GM23338 (cell line): ENCODE results near the gene CGRRF1. TPM values are rescaled to one million over a fixed set of nuclear protein-coding genes. Genes with fewer than 3 reads are reported as not detected.

Source experiments
- ATAC-seq: fragments of 200-7000 bp; cut with Tn5 transposase; 3 replicates; pipeline ENCODE4 v1.9.1; 2020
- DNase-seq: peaks from one replicate; pipeline ENCODE4 v3.0.0-alpha.2; 2015; ENCODE audit warnings: low spot score
- H2AFZ ChIP-seq: fragments of 200-600 bp; sonication (generic); 2 replicates; pipeline ENCODE4 v1.8.0; 2016; ENCODE audit warnings: antibody characterized with exemption, mild to moderate bottlenecking, moderate library complexity
- H3F3A ChIP-seq: fragments of 200-600 bp; sonication (generic); replicated peaks from 2 replicates; pipeline ENCODE4 v1.8.0; 2017; ENCODE audit warnings: antibody characterized with exemption, mixed run types, low read depth
- H3K27ac ChIP-seq: fragments of 200-600 bp; sonication (generic); 2 replicates; pipeline ENCODE4 v1.6.1; 2016; ENCODE audit warnings: low read depth
- H3K27me3 ChIP-seq: fragments of 200-600 bp; sonication (generic); 2 replicates; pipeline ENCODE4 v1.8.0; 2016; ENCODE audit warnings: mild to moderate bottlenecking, mixed run types, moderate library complexity; ENCODE audit not compliant: insufficient read depth
- H3K36me3 ChIP-seq: fragments of 200-600 bp; sonication (generic); 2 replicates; pipeline ENCODE4 v1.8.0; 2016; ENCODE audit warnings: mild to moderate bottlenecking; ENCODE audit not compliant: insufficient read depth
- H3K4me1 ChIP-seq: fragments of 200-600 bp; sonication (generic); 2 replicates; pipeline ENCODE4 v1.8.0; 2016; ENCODE audit warnings: mild to moderate bottlenecking, moderate library complexity; ENCODE audit not compliant: insufficient read depth
- H3K4me2 ChIP-seq: fragments of 200-600 bp; sonication (generic); 2 replicates; pipeline ENCODE4 v1.7.1; 2017; ENCODE audit warnings: mixed run types
- H3K4me3 ChIP-seq: fragments of 200-600 bp; sonication (generic); 2 replicates; pipeline ENCODE4 v1.6.1; 2016; ENCODE audit warnings: mixed run types
- H3K79me2 ChIP-seq: fragments of 200-600 bp; sonication (generic); replicated peaks from 2 replicates; pipeline ENCODE4 v1.8.0; 2017; ENCODE audit warnings: mild to moderate bottlenecking; ENCODE audit not compliant: insufficient read depth
- H3K9me2 ChIP-seq: fragments of 200-600 bp; sonication (generic); 2 replicates; pipeline ENCODE4 v1.8.0; 2017; ENCODE audit not compliant: insufficient read depth
- H4K20me1 ChIP-seq: fragments of 200-600 bp; sonication (generic); replicated peaks from 2 replicates; pipeline ENCODE4 v1.8.0; 2017; ENCODE audit warnings: mild to moderate bottlenecking; ENCODE audit not compliant: insufficient read depth
- H3K27ac Mint-ChIP-seq: 2 replicates; pipeline ENCODE4 v1.8.0; 2020; ENCODE audit warnings: inconsistent platforms, mild to moderate bottlenecking, moderate library complexity, mixed read lengths
- H3K27me3 Mint-ChIP-seq: 3 replicates; pipeline ENCODE4 v1.8.0; 2022; ENCODE audit warnings: low read depth, mild to moderate bottlenecking, moderate library complexity, mixed read lengths, inconsistent platforms; ENCODE audit not compliant: insufficient read depth, poor library complexity
- H3K36me3 Mint-ChIP-seq: 3 replicates; pipeline ENCODE4 v1.8.0; 2021; ENCODE audit warnings: low read depth, mild to moderate bottlenecking, inconsistent platforms, moderate library complexity, mixed read lengths
- H3K4me1 Mint-ChIP-seq: 3 replicates; pipeline ENCODE4 v1.8.0; 2020; ENCODE audit warnings: mild to moderate bottlenecking, inconsistent platforms, mixed read lengths
- H3K4me3 Mint-ChIP-seq: 3 replicates; pipeline ENCODE4 v1.8.0; 2021; ENCODE audit warnings: moderate library complexity, mild to moderate bottlenecking, inconsistent platforms, mixed read lengths
- H3K9me3 Mint-ChIP-seq: 3 replicates; pipeline ENCODE4 v1.8.0; 2020; ENCODE audit warnings: moderate library complexity, mild to moderate bottlenecking, inconsistent platforms, mixed read lengths
- CREB1 ChIP-seq: fragments of 250-450 bp; sonication (Bioruptor Pico); IDR thresholded peaks from 2 replicates; pipeline ENCODE4 v1.5.0; 2020; ENCODE audit warnings: low read depth, mild to moderate bottlenecking, moderate library complexity
- EZH2 ChIP-seq: fragments of 200-600 bp; sonication (generic); IDR thresholded peaks from one replicate; pipeline ENCODE4 v1.8.0; 2017; ENCODE audit warnings: antibody characterized with exemption, mild to moderate bottlenecking, low read depth; ENCODE audit not compliant: unreplicated experiment
- EZH2phosphoT487 ChIP-seq: fragments of 200-600 bp; sonication (generic); IDR thresholded peaks from one replicate; pipeline ENCODE4 v1.8.1; 2018; ENCODE audit warnings: antibody characterized with exemption; ENCODE audit not compliant: unreplicated experiment
- POLR2AphosphoS5 ChIP-seq: IDR thresholded peaks from 2 replicates; pipeline ENCODE4 v1.6.1; 2016; ENCODE audit warnings: antibody characterized with exemption, low read depth
- STAT1 ChIP-seq: IDR thresholded peaks from one replicate; pipeline ENCODE4 v1.6.1; 2016; ENCODE audit warnings: antibody characterized with exemption; ENCODE audit not compliant: unreplicated experiment
- ZNF331 ChIP-seq: fragments of 250-450 bp; sonication (Bioruptor Pico); IDR thresholded peaks from 2 replicates; pipeline ENCODE4 v1.5.0; 2020; ENCODE audit warnings: low read depth, mild to moderate bottlenecking, moderate library complexity
- polyA plus RNA-seq: library from polyadenylated mRNA; unstranded; fragments of >200 nt; fragmentation: Nextera tagmentation; extraction: Ambion mirVana; gene quantifications from 2 replicates; pipeline ENCODE4 v1.2.1, GENCODE V29; 2016
- total RNA-seq: library from RNA; depleted of rRNA; stranded (reverse); fragments of >200 nt; shearing (Covaris generic); gene quantifications from 2 replicates; pipeline ENCODE4 v1.2.3, GENCODE V29; 2014
- TF ChIP-seq, protein P1 (sequence below), 2 experiments: fragments of 200-600 bp in 1 of 2; sonication (generic) in 1 of 2; conservative IDR thresholded peaks; 2 replicates each; pipeline versions ENCODE4 v1.5.1 to v1.6.1; 2016 to 2017; ENCODE audit warnings: antibody characterized with exemption in 2 of 2, low read depth in 2 of 2, mild to moderate bottlenecking in 2 of 2, moderate library complexity in 1 of 2
- TF ChIP-seq, protein P2 (sequence below): IDR thresholded peaks from one replicate; pipeline ENCODE4 v1.6.1; 2018; ENCODE audit warnings: antibody characterized with exemption; ENCODE audit not compliant: unreplicated experiment
- TF ChIP-seq, protein P3 (sequence below): fragments of 250-450 bp; sonication (Bioruptor Pico); IDR thresholded peaks from 2 replicates; pipeline ENCODE4 v1.5.0; 2020; ENCODE audit warnings: mild to moderate bottlenecking, moderate library complexity

CGRRF1 gene
- total and polyA plus RNA-seq, 2 experiments from 2014 or later: 18.8 to 28.3 TPM

DNA sequence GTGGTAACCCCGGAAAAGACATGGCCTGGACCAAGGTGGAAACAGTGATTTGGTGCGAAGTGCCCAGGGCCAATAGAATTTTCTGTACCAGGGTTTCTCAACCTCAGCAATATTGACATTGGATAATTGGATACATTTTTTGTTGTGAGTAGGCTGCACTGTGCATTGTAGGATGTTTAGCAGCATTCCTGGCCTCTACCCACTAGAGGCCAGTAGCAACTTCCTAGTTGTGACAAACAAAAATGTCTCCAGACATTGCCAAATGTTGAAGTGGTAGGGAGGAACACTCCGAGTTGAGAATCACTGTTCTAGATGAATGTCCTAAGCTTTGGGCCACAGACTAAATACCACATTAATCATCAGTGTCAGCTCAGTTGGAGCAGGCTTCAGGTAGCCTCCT lies 6.2 kb upstream of the CGRRF1 start:
- Mint-ChIP-seq H3K4me3 (no peak overlapping the region), H3K4me1 (no peaks in the 10 kb centered on the region), H3K36me3 (no peaks in the 10 kb centered on the region), H3K27ac (no peak overlapping the region), H3K9me3 (no peaks in the 10 kb centered on the region), H3K27me3 (peaks cover 5% of the 10 kb centered on the region)
- TF ChIP-seq EZH2 (no peak), POLR2AphosphoS5 (no peak), EZH2phosphoT487 (no peak)
- TF ChIP-seq, protein P1, sequence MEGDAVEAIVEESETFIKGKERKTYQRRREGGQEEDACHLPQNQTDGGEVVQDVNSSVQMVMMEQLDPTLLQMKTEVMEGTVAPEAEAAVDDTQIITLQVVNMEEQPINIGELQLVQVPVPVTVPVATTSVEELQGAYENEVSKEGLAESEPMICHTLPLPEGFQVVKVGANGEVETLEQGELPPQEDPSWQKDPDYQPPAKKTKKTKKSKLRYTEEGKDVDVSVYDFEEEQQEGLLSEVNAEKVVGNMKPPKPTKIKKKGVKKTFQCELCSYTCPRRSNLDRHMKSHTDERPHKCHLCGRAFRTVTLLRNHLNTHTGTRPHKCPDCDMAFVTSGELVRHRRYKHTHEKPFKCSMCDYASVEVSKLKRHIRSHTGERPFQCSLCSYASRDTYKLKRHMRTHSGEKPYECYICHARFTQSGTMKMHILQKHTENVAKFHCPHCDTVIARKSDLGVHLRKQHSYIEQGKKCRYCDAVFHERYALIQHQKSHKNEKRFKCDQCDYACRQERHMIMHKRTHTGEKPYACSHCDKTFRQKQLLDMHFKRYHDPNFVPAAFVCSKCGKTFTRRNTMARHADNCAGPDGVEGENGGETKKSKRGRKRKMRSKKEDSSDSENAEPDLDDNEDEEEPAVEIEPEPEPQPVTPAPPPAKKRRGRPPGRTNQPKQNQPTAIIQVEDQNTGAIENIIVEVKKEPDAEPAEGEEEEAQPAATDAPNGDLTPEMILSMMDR (conservative IDR thresholded peaks at IDR 0.05; ENCODE audit: low read depth in 2 of 2): peak; percentile 43 to 60
- no peak overlapping the region for H3K4me2 ChIP-seq
- H3K36me3 ChIP-seq: no peaks in the 10 kb centered on the region
- DNase-seq (peak; percentile 34), ATAC-seq (peak; percentile 56; the same call in 2 of the 3 replicates)
- H3K9me2 ChIP-seq: no peaks in the 10 kb centered on the region
- H2AFZ ChIP-seq: peak overlapping the region; percentile 49; the same call in 1 of the 2 replicates
- no peaks in the 10 kb centered on the region for H3K4me1 ChIP-seq
- H3F3A ChIP-seq: no peaks in the 10 kb centered on the region
- no peak overlapping the region for H3K4me3 ChIP-seq
- H4K20me1 ChIP-seq: no peaks in the 10 kb centered on the region
- no peaks in the 10 kb centered on the region for H3K79me2 ChIP-seq
- no peak overlapping the region for H3K27ac ChIP-seq
- H3K27me3 ChIP-seq: no peaks in the 10 kb centered on the region

DNA sequence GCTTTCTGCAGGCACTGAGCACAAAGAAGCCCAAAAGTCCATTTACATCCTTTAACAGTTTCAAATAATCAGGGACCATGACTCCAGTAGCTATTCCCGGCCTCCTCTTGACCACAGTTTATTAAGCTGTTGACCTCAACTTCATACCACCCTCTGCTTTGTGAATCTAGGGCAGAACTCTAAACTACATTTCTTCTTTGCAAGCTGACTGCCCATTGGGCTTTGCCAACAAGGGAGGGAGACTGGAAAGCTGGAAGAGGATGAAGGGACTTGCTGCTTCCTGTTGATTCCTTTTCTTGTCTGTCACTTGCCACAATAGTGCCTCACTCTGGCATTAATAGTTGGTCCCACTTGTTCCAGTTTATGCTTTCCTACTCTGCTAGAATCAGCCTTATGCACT lies 2.7 kb downstream of the CGRRF1 start:
- H3K9me2 ChIP-seq: no peaks in the 10 kb centered on the region
- H3K79me2 ChIP-seq: peaks cover 76% of the 10 kb centered on the region
- peaks cover 13% of the 10 kb centered on the region for H3K4me1 Mint-ChIP-seq
- H2AFZ ChIP-seq: no peak overlapping the region
- H3K27ac ChIP-seq: no peak overlapping the region
- H3K36me3 Mint-ChIP-seq: peaks cover 28% of the 10 kb centered on the region
- H3K4me3 Mint-ChIP-seq: no peak overlapping the region
- no peak overlapping the region for H3K4me3 ChIP-seq
- no peaks in the 10 kb centered on the region for H3K36me3 ChIP-seq
- no peak for DNase-seq
- peaks cover 9% of the 10 kb centered on the region for H3K9me3 Mint-ChIP-seq
- no peak overlapping the region for H3K27ac Mint-ChIP-seq
- no peaks in the 10 kb centered on the region for H3K27me3 ChIP-seq
- 0 out of 2 replicates have a peak, but pooled peaks cover 14% of the 10 kb centered on the region for H4K20me1 ChIP-seq
- no peaks in the 10 kb centered on the region for H3F3A ChIP-seq
- H3K4me2 ChIP-seq: no peak overlapping the region
- no peak for ATAC-seq
- H3K27me3 Mint-ChIP-seq: peaks cover 3% of the 10 kb centered on the region
- peaks cover 10% of the 10 kb centered on the region for H3K4me1 ChIP-seq
- TF ChIP-seq POLR2AphosphoS5 (no peak), STAT1 (no peak), CREB1 (CRISPR knock-in tag) (no peak), ZNF331 (CRISPR knock-in tag) (no peak)
- TF ChIP-seq, protein P2, sequence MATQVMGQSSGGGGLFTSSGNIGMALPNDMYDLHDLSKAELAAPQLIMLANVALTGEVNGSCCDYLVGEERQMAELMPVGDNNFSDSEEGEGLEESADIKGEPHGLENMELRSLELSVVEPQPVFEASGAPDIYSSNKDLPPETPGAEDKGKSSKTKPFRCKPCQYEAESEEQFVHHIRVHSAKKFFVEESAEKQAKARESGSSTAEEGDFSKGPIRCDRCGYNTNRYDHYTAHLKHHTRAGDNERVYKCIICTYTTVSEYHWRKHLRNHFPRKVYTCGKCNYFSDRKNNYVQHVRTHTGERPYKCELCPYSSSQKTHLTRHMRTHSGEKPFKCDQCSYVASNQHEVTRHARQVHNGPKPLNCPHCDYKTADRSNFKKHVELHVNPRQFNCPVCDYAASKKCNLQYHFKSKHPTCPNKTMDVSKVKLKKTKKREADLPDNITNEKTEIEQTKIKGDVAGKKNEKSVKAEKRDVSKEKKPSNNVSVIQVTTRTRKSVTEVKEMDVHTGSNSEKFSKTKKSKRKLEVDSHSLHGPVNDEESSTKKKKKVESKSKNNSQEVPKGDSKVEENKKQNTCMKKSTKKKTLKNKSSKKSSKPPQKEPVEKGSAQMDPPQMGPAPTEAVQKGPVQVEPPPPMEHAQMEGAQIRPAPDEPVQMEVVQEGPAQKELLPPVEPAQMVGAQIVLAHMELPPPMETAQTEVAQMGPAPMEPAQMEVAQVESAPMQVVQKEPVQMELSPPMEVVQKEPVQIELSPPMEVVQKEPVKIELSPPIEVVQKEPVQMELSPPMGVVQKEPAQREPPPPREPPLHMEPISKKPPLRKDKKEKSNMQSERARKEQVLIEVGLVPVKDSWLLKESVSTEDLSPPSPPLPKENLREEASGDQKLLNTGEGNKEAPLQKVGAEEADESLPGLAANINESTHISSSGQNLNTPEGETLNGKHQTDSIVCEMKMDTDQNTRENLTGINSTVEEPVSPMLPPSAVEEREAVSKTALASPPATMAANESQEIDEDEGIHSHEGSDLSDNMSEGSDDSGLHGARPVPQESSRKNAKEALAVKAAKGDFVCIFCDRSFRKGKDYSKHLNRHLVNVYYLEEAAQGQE: no peak
- TF ChIP-seq, protein P3, sequence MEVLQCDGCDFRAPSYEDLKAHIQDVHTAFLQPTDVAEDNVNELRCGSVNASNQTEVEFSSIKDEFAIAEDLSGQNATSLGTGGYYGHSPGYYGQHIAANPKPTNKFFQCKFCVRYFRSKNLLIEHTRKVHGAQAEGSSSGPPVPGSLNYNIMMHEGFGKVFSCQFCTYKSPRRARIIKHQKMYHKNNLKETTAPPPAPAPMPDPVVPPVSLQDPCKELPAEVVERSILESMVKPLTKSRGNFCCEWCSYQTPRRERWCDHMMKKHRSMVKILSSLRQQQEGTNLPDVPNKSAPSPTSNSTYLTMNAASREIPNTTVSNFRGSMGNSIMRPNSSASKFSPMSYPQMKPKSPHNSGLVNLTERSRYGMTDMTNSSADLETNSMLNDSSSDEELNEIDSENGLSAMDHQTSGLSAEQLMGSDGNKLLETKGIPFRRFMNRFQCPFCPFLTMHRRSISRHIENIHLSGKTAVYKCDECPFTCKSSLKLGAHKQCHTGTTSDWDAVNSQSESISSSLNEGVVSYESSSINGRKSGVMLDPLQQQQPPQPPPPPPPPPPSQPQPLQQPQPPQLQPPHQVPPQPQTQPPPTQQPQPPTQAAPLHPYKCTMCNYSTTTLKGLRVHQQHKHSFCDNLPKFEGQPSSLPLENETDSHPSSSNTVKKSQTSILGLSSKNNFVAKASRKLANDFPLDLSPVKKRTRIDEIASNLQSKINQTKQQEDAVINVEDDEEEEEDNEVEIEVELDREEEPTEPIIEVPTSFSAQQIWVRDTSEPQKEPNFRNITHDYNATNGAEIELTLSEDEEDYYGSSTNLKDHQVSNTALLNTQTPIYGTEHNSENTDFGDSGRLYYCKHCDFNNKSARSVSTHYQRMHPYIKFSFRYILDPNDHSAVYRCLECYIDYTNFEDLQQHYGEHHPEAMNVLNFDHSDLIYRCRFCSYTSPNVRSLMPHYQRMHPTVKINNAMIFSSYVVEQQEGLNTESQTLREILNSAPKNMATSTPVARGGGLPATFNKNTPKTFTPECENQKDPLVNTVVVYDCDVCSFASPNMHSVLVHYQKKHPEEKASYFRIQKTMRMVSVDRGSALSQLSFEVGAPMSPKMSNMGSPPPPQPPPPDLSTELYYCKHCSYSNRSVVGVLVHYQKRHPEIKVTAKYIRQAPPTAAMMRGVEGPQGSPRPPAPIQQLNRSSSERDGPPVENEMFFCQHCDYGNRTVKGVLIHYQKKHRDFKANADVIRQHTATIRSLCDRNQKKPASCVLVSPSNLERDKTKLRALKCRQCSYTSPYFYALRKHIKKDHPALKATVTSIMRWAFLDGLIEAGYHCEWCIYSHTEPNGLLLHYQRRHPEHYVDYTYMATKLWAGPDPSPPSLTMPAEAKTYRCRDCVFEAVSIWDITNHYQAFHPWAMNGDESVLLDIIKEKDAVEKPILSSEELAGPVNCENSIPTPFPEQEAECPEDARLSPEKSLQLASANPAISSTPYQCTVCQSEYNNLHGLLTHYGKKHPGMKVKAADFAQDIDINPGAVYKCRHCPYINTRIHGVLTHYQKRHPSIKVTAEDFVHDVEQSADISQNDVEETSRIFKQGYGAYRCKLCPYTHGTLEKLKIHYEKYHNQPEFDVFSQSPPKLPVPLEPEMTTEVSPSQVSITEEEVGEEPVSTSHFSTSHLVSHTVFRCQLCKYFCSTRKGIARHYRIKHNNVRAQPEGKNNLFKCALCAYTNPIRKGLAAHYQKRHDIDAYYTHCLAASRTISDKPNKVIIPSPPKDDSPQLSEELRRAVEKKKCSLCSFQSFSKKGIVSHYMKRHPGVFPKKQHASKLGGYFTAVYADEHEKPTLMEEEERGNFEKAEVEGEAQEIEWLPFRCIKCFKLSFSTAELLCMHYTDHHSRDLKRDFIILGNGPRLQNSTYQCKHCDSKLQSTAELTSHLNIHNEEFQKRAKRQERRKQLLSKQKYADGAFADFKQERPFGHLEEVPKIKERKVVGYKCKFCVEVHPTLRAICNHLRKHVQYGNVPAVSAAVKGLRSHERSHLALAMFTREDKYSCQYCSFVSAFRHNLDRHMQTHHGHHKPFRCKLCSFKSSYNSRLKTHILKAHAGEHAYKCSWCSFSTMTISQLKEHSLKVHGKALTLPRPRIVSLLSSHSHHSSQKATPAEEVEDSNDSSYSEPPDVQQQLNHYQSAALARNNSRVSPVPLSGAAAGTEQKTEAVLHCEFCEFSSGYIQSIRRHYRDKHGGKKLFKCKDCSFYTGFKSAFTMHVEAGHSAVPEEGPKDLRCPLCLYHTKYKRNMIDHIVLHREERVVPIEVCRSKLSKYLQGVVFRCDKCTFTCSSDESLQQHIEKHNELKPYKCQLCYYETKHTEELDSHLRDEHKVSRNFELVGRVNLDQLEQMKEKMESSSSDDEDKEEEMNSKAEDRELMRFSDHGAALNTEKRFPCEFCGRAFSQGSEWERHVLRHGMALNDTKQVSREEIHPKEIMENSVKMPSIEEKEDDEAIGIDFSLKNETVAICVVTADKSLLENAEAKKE (CRISPR knock-in tag): no peak
